HG02840 (cell line): Measurements from ENCODE around the gene NF1.
"Not testable (repeated sequence)": the region's sequence is repeated elsewhere in the genome, so short reads cannot be mapped to it uniquely, and the experiment has no call there.

Experiments used
- ATAC-seq: cut with Tn5 transposase; IDR thresholded peaks from one replicate; pipeline ENCODE4 v1.9.1; 2021; ENCODE audit warnings: mild to moderate bottlenecking, moderate library complexity, moderate number of reproducible peaks; ENCODE audit not compliant: unreplicated experiment, low FRiP score

NF1 gene

DNA sequence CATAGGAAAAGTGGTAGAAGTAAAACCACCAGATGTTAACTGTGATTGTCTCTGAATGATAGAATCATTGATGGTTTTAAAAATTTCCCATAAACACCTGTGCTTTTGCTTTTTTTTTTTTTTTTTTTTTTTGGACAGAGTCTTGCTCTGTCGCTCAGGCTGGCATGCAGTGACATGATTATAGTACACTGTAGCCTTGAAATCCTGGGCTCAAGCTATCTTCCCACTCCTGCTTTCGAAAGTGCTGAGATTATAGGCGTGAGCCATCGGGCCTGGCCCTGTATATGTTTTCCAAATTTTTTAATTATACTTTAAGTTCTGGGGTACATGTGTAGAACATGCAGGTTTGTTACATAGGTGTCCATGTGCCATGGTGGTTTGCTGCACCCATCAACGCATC lies 80.5 kb downstream of the NF1 start:
- ATAC-seq = no peak

DNA sequence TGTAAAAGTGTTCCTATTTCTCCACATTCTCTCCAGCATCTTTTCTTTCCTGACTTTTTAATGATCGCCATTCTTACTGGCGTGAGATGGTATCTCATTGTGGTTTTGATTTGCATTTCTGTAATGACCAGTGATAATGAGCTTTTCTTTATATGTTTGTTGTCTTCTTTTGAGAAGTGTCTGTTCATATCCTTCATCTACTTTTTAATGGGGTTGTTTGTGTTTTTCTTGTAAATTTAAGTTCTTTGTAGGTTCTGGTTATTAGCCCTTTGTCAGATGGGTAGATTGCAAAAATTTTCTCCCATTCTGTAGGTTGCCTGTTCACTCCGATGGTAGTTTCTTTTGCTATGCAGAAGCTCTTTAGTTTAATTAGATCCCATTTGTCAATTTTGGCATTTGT lies 81.4 kb downstream of the NF1 start:
- not testable (repeated sequence) for ATAC-seq

DNA sequence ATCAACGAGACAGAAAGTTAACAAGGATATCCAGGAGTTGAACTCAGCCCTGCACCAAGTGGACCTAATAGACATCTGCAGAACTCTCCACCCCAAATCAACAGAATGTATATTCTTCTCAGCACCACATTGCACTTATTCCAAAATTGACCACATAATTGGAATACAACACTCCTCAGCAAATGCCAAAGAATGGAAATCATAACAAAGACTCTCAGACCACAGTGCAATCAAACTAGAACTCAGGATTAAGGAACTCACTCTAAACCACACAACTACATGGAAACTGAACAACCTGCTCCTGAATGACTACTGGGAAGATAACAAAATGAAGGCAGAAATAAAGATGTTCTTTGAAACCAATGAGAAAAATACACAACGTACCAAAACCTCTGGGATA lies 84.2 kb downstream of the NF1 start:
- ATAC-seq = not testable (repeated sequence)

- no peak for ATAC-seq
These were observed 100.5 kb downstream of the NF1 start for GRCh38 chr17:31195305-31195704.

DNA sequence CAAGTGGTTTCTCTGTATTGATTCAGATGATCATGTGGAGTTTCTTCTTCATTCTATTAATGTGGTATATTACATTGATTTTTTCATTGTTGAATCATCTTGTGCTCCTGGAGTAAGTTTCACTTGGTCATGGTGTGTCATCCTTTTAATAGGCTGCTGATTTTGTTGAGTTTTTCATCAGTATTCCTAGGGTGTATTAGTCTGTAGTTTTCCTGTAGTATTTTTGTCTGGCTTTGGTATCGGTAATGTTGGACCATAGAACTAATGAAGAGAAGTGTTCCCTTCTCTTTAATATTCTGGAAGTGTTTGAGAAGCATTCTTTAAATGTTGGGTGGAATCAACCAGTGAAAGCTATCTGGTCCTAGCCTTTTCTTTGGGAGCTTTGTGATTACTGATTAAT lies 103.2 kb downstream of the NF1 start:
- no peak for ATAC-seq

DNA sequence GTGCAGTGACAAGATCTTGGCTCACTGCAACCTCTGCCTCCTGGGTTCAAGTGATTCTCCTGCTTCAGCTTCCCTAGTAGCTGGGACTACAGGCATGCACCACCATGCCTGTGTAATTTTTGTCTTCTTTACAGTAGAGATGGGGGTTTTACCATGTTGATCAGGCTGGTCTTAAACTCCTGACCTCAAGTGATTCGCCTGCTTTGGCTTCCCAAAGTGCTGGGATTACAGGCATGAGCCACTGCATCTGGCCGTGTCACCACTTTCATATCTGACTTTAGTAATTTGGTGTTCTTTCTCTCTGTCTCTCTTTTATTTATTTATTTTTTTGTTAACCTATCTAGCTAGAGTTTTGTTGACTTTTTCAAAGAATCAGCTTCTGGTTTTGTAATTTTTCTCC lies 103.9 kb downstream of the NF1 start:
- not testable (repeated sequence) for ATAC-seq

- ATAC-seq = no peak
These were observed 105.5 kb downstream of the NF1 start for GRCh38 chr17:31200287-31200686.

- no peak for ATAC-seq
These were observed 108.2 kb downstream of the NF1 start for GRCh38 chr17:31202968-31203367.

GRCh38 chr17:31211352-31212012 lies 116.7 kb downstream of the NF1 start:
- no peak for ATAC-seq

DNA sequence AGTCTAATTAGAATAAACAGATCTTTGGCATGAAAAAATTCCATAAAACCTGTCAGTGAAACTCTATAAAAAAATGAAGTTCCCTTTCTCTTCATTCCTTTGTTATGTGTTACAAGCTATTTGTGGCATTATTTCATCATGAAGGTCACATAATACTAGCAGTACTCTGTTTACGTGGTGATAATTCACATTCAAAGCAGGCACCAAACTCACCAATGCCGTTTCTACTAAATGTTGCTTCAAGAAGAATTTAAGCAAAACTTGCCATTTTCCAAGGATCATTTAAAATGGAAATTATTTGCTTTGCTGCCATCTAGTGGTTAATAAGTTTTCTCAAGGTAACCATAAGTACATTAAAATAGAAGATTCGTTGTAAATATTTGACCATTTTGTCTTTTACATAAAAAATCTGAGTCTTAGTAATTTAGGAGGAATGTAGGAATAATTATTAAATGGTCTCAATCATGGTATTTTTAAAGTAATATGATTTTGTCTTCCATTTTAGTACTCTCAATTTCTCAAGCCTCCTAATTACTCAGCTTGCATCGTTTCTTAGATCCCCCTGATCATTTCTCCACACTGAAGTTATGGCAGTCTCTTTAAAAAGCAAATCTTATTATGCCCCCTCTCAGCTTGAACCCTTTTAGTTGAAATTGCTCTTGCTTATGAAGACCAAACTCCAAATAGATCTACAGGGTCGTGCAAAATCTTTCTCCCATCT lies 121.4 kb downstream of the NF1 start:
- ATAC-seq = no peak

GRCh38 chr17:31224366-31224765 lies 129.6 kb downstream of the NF1 start:
- no peak for ATAC-seq

- no peak for ATAC-seq
These were observed 131.1 kb downstream of the NF1 start for GRCh38 chr17:31225831-31226230.

DNA sequence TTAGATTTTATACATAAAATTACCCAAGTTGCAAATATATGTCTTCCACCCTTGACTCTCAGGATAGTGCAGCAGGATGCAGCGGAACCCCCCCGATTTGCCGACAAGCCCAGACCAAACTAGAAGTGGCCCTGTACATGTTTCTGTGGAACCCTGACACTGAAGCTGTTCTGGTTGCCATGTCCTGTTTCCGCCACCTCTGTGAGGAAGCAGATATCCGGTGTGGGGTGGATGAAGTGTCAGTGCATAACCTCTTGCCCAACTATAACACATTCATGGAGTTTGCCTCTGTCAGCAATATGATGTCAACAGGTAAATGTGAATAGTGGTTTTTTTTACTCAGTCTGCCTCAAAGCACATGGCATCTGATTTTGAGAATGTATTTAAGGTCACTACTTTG lies 131.6 kb downstream of the NF1 start:
- ATAC-seq = no peak

DNA sequence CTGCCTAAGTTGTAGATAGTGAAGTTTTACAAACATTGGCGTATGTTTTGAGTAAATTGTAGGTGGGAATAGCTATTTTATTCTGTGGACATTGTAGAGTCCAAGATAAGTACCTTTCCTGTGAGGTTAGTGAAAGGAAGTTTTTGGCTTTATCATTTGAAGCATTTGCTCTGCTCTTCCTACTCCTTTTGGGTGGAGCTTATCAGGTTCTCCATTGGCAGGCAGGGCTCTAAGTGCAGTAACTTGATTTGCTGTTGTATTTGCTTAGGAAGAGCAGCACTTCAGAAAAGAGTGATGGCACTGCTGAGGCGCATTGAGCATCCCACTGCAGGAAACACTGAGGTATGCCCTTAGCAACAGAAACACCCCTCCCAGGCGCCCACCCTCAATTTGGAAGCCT lies 132.2 kb downstream of the NF1 start:
- no peak for ATAC-seq

GRCh38 chr17:31231852-31232251 lies 137.1 kb downstream of the NF1 start:
- ATAC-seq = no peak

- ATAC-seq = no peak
These were observed 140.3 kb downstream of the NF1 start for GRCh38 chr17:31235110-31235509.

DNA sequence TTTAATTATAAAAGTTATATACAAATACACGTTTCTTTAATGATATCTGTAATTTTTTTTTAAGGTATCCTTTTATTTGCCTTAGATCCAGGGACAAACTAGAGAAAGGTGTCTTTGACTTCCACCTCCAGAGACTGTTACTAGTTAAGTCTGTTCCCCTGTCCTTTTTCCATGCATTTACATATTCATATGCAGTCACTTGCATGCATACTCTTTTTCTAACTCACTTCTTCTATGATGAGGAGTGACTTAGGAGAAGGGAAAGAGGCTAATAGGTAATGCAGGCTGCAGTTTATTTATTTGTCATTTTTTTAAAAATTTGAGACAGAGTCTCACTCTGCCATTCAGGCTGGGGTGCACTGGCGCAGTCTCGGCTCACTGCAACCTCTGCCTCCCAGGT lies 141.4 kb downstream of the NF1 start:
- no peak for ATAC-seq

- ATAC-seq = no peak
These were observed 141.9 kb downstream of the NF1 start for GRCh38 chr17:31236712-31237111.

DNA sequence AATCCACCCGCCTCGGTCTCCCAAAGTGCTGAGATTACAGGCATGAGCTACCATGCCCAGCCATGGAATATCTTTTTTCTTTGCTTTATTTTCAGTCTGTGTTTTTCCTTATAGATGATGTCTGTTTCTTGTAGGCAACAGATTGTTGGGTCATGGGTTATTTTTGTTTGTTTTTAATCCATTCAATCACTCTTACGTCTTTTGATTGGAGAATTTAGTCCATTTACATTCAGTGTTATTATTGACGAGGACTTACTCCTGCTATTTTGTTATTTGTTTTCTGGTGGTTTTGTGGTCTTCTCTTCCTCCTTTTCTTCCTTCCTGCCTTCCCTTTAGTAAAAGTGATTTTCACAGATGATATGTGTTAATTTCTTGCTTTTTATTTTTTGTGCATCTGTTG lies 146.3 kb downstream of the NF1 start:
- no peak for ATAC-seq

DNA sequence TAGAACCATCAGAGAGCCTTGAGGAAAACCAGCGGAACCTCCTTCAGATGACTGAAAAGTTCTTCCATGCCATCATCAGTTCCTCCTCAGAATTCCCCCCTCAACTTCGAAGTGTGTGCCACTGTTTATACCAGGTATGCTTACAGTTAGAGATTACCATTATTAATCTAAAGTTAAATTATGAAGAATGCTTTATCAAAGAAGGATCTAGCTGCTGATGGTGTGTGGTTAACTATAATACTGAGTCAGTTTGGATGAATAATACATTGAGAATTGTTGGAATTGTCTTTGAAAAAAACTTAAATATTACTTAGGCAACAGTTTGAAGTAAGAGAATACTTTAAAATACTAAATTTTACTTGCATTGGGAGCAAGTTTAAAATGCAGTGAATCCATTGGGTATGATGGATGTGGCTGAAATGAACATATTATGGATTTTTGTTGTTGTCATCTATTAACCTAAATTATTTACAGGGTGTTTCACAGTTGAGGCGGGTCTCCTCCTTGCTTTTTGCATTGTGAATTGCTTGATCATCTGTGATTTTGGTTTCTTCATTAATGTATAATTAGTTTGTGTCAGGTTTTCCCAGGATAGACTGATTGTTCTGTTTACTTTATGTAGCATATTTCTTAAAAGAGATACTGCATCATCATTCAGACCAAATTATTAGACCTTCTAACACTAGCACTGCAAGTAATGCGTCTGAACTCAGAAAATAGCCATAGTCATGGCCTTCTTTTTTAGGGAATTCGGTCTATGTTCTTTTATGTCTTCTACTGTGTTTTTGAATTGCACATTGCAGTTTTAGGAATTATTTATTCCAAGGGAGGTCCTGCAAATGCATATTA lies 154.4 kb downstream of the NF1 start:
- no peak for ATAC-seq

DNA sequence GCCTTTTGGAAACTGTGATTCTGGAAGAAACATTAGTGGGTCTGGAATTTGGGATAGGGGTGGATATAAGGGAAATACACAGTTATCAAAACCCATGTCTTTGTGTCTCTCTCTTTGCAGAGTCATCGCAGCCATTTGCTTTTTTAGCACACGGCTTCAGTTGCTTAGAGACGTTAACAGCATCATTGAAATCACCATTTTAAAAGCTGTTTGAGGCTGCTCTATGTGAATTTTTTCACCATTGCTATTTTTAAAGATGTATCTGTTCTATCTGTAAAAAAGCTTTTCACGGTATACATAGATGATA lies 155.0 kb downstream of the NF1 start:
- no peak for ATAC-seq

DNA sequence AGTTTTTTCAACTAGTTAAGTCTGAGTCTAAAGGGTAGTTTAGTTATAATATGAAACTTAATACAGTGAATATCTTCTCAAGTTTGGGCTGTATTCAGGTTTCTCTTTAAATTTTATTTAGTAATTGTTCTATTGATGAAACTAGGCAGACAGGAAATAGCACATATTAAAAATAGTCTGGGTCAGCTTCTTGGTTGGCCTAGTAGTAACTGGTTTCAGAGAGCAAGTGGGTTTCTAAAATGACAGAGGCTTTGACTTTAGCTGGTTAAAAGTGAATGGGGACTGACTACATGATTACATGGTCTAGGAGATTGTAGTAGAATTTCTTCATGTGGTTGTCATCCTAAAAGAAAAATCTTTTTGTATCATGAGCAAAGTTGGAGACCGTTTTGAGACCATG lies 155.5 kb downstream of the NF1 start:
- no peak for ATAC-seq
